ENCODE results near the gene PDZD8. TPM values are rescaled to one million over a fixed set of nuclear protein-coding genes. Genes with fewer than 3 reads are reported as not detected.

PDZD8 gene
- polyA plus RNA-seq, 1 donor (not counting 4 experiments of a cell fraction or from before 2014, with no cell fraction given) = 24.3 TPM

GRCh38 chr10:117405730-117406129 lies 30.5 kb upstream of the PDZD8 start:
- Histone ChIP-seq H3K9me3 (ENCODE audit: control insufficient read depth, low read depth, low read length) (no peaks in the 10 kb centered on the region), H2AFZ (ENCODE audit: control insufficient read depth, low read length) (no peak overlapping the region), H3K27me3 (ENCODE audit: control insufficient read depth, extremely low read depth, insufficient read depth, low read length) (no peaks in the 10 kb centered on the region), H3K27ac (ENCODE audit: control insufficient read depth, insufficient read depth, low read length) (no peak overlapping the region), H3K9ac (ENCODE audit: control insufficient read depth, extremely low read depth, insufficient read depth, low read length) (no peak overlapping the region), H3K9me1 (ENCODE audit: control insufficient read depth, extremely low read depth, insufficient read depth, low read length) (no peaks in the 10 kb centered on the region), H3K4me2 (ENCODE audit: control insufficient read depth, extremely low read depth, insufficient read depth, low read depth, low read length) (no peak overlapping the region), H3K4me3 (ENCODE audit: control insufficient read depth in 2 of 3, extremely low read depth in 1 of 3, insufficient read depth in 2 of 3, low read depth in 1 of 3, low read length in 3 of 3) (no peak overlapping the region), H3K79me2 (ENCODE audit: control insufficient read depth, insufficient read depth, low read length) (no peaks in the 10 kb centered on the region), H3K36me3 (ENCODE audit: control insufficient read depth in 2 of 2, extremely low read depth in 1 of 2, insufficient read depth in 2 of 2, low read length in 2 of 2) (no peaks in the 10 kb centered on the region), H3K4me1 (ENCODE audit: control insufficient read depth, extremely low read depth, insufficient read depth, low read length) (peaks cover 10% of the 10 kb centered on the region), H4K20me1 (ENCODE audit: control insufficient read depth, extremely low read depth, insufficient read depth, low read length) (no peaks in the 10 kb centered on the region)
- no peak for FAIRE-seq
- TF ChIP-seq CTCF (optimal IDR thresholded peaks at IDR 0.05 in 1 of 3, IDR thresholded peaks at IDR 0.05 in 1 of 3, conservative IDR thresholded peaks at IDR 0.05 in 1 of 3; ENCODE audit: extremely low read depth in 1 of 3, insufficient read depth in 2 of 3, low read length in 3 of 3) (no peak), EZH2 (IDR thresholded peaks at IDR 0.05; ENCODE audit: low read length) (no peak)
- dilution Hi-C loops (cut with MboI; ENCODE audit: extremely low pct_ligation_motif_present, low sequenced_read_pairs) = no loop called here
- no peak for DNase-seq (ENCODE audit: low read depth, low spot score)

GRCh38 chr10:117400329-117400728 lies 25.1 kb upstream of the PDZD8 start:
- no peak for FAIRE-seq
- Histone ChIP-seq H3K4me2 (ENCODE audit: control insufficient read depth, extremely low read depth, insufficient read depth, low read depth, low read length) (no peak overlapping the region), H3K79me2 (ENCODE audit: control insufficient read depth, insufficient read depth, low read length) (no peaks in the 10 kb centered on the region), H3K4me3 (ENCODE audit: control insufficient read depth in 2 of 3, extremely low read depth in 1 of 3, insufficient read depth in 2 of 3, low read depth in 1 of 3, low read length in 3 of 3) (no peak overlapping the region), H3K9ac (ENCODE audit: control insufficient read depth, extremely low read depth, insufficient read depth, low read length) (no peak overlapping the region), H3K4me1 (ENCODE audit: control insufficient read depth, extremely low read depth, insufficient read depth, low read length) (no peaks in the 10 kb centered on the region), H3K9me1 (ENCODE audit: control insufficient read depth, extremely low read depth, insufficient read depth, low read length) (no peaks in the 10 kb centered on the region), H3K27ac (ENCODE audit: control insufficient read depth, insufficient read depth, low read length) (no peak overlapping the region), H3K9me3 (ENCODE audit: control insufficient read depth, low read depth, low read length) (no peaks in the 10 kb centered on the region), H4K20me1 (ENCODE audit: control insufficient read depth, extremely low read depth, insufficient read depth, low read length) (no peaks in the 10 kb centered on the region), H3K36me3 (ENCODE audit: control insufficient read depth in 2 of 2, extremely low read depth in 1 of 2, insufficient read depth in 2 of 2, low read length in 2 of 2) (no peaks in the 10 kb centered on the region), H2AFZ (ENCODE audit: control insufficient read depth, low read length) (no peak overlapping the region), H3K27me3 (ENCODE audit: control insufficient read depth, extremely low read depth, insufficient read depth, low read length) (no peaks in the 10 kb centered on the region)
- dilution Hi-C loops (cut with MboI; ENCODE audit: extremely low pct_ligation_motif_present, low sequenced_read_pairs) = no loop called here
- DNase-seq (ENCODE audit: low read depth, low spot score) = no peak
- TF ChIP-seq CTCF (optimal IDR thresholded peaks at IDR 0.05 in 1 of 3, IDR thresholded peaks at IDR 0.05 in 1 of 3, conservative IDR thresholded peaks at IDR 0.05 in 1 of 3; ENCODE audit: extremely low read depth in 1 of 3, insufficient read depth in 2 of 3, low read length in 3 of 3) (no peak), EZH2 (IDR thresholded peaks at IDR 0.05; ENCODE audit: low read length) (no peak)
